IPS DF 6.9 (cell line): Measurements from ENCODE around the gene PRKAR1B.

ENCODE experiments used
- DNase-seq: peaks from one replicate; pipeline ENCODE4 v3.0.0-alpha.2; 2013; ENCODE audit warnings: low read depth, low spot score
- H3K27ac ChIP-seq: one replicate; pipeline ENCODE4 v1.5.1; 2013; ENCODE audit warnings: low read length, control low read depth
- H3K27me3 ChIP-seq: 2 replicates; pipeline ENCODE4 v1.6.1; 2013; ENCODE audit warnings: mild to moderate bottlenecking, low read length; ENCODE audit not compliant: control insufficient read depth, insufficient read depth
- H3K36me3 ChIP-seq: 2 replicates; pipeline ENCODE4 v1.6.1; 2013; ENCODE audit warnings: low read length; ENCODE audit not compliant: control insufficient read depth, insufficient read depth
- H3K4me1 ChIP-seq: 2 replicates; pipeline ENCODE4 v1.6.1; 2013; ENCODE audit warnings: low read length; ENCODE audit not compliant: control insufficient read depth, insufficient read depth
- H3K4me3 ChIP-seq: 2 replicates; pipeline ENCODE4 v1.5.1; 2013; ENCODE audit warnings: mild to moderate bottlenecking, low read length
- H3K9me3 ChIP-seq: 2 replicates; pipeline ENCODE4 v1.6.1; 2013; ENCODE audit warnings: low read length, inconsistent platforms; ENCODE audit not compliant: control insufficient read depth, insufficient read depth
- WGBS: extraction: QIAGEN DNeasy Blood & Tissue Kit; methylation state at CpG from one replicate; pipeline ENCODE4 v1.1.7; 2013; ENCODE audit warnings: mixed read lengths, missing lambda C conversion rate; ENCODE audit not compliant: insufficient read length, insufficient coverage; 5-methylcytosine and 5-hydroxymethylcytosine counted together

PRKAR1B gene

GRCh38 chr7:594920-595620 is 132.0 kb downstream of the PRKAR1B start:
- H3K4me1 ChIP-seq: no peaks in the 10 kb centered on the region
- no peak for DNase-seq
- no CpG with 5 or more reads among the region's 29 CpGs for WGBS
- no peak overlapping the region for H3K27ac ChIP-seq
- no peak overlapping the region for H3K4me3 ChIP-seq
- peaks cover 15% of the 10 kb centered on the region for H3K36me3 ChIP-seq
- H3K9me3 ChIP-seq: no peaks in the 10 kb centered on the region
- H3K27me3 ChIP-seq: no peaks in the 10 kb centered on the region

- Histone ChIP-seq H3K4me3 (no peak overlapping the region), H3K4me1 (no peaks in the 10 kb centered on the region), H3K27ac (no peak overlapping the region), H3K36me3 (peaks cover 15% of the 10 kb centered on the region), H3K9me3 (no peaks in the 10 kb centered on the region), H3K27me3 (no peaks in the 10 kb centered on the region)
- no peak for DNase-seq
- no CpG with 5 or more reads among the region's 16 CpGs for WGBS
These were observed 132.7 kb downstream of the PRKAR1B start for GRCh38 chr7:594212-594913.

GRCh38 chr7:593324-594115 is 133.6 kb downstream of the PRKAR1B start:
- WGBS: no CpG with 5 or more reads among the region's 34 CpGs

GRCh38 chr7:591856-592628 is 135.0 kb downstream of the PRKAR1B start:
- DNase-seq: no peak
- no peak overlapping the region for H3K27ac ChIP-seq
- no peaks in the 10 kb centered on the region for H3K9me3 ChIP-seq
- H3K27me3 ChIP-seq: no peaks in the 10 kb centered on the region
- no peak overlapping the region for H3K4me3 ChIP-seq
- H3K4me1 ChIP-seq: no peaks in the 10 kb centered on the region
- WGBS: no CpG with 5 or more reads among the region's 42 CpGs
- peaks cover 19% of the 10 kb centered on the region for H3K36me3 ChIP-seq

More at GRCh38 chr7:593324-594115, 133.6 kb downstream of the PRKAR1B start:
- no peaks in the 10 kb centered on the region for H3K9me3 ChIP-seq
- H3K36me3 ChIP-seq: peaks cover 18% of the 10 kb centered on the region
- no peak overlapping the region for H3K4me3 ChIP-seq
- H3K27me3 ChIP-seq: no peaks in the 10 kb centered on the region
- no peak for DNase-seq
- no peak overlapping the region for H3K27ac ChIP-seq
- H3K4me1 ChIP-seq: no peaks in the 10 kb centered on the region

GRCh38 chr7:590731-591551 is 136.1 kb downstream of the PRKAR1B start:
- Histone ChIP-seq H3K36me3 (peaks cover 14% of the 10 kb centered on the region), H3K4me3 (no peak overlapping the region), H3K4me1 (no peaks in the 10 kb centered on the region), H3K27ac (no peak overlapping the region), H3K9me3 (no peaks in the 10 kb centered on the region), H3K27me3 (no peaks in the 10 kb centered on the region)
- no CpG with 5 or more reads among the region's 45 CpGs for WGBS
- no peak for DNase-seq

- no peak for DNase-seq
- no peak overlapping the region for H3K4me3 ChIP-seq
- H3K27ac ChIP-seq: no peak overlapping the region
- H3K27me3 ChIP-seq: no peaks in the 10 kb centered on the region
- no peaks in the 10 kb centered on the region for H3K9me3 ChIP-seq
- peaks cover 7% of the 10 kb centered on the region for H3K36me3 ChIP-seq
- no peaks in the 10 kb centered on the region for H3K4me1 ChIP-seq
- no CpG with 5 or more reads among the region's 30 CpGs for WGBS
These were observed 137.1 kb downstream of the PRKAR1B start for GRCh38 chr7:589781-590575.

GRCh38 chr7:587767-588166 is 139.3 kb downstream of the PRKAR1B start:
- Histone ChIP-seq H3K4me3 (no peak overlapping the region), H3K27me3 (no peaks in the 10 kb centered on the region), H3K9me3 (no peaks in the 10 kb centered on the region), H3K27ac (no peak overlapping the region), H3K4me1 (no peaks in the 10 kb centered on the region), H3K36me3 (peaks cover 14% of the 10 kb centered on the region)
- no CpG with 5 or more reads among the region's 12 CpGs for WGBS
- no peak for DNase-seq

- H3K27me3 ChIP-seq: no peaks in the 10 kb centered on the region
These were observed 140.6 kb downstream of the PRKAR1B start for GRCh38 chr7:586494-586893.

GRCh38 chr7:585873-586272 is 141.2 kb downstream of the PRKAR1B start:
- Histone ChIP-seq H3K4me1 (no peaks in the 10 kb centered on the region), H3K9me3 (no peaks in the 10 kb centered on the region), H3K27ac (no peak overlapping the region), H3K27me3 (no peaks in the 10 kb centered on the region), H3K4me3 (no peak overlapping the region), H3K36me3 (peaks cover 17% of the 10 kb centered on the region)
- WGBS: no CpG with 5 or more reads among the region's 6 CpGs
- no peak for DNase-seq

More at GRCh38 chr7:586494-586893, 140.6 kb downstream of the PRKAR1B start:
- Histone ChIP-seq H3K9me3 (no peaks in the 10 kb centered on the region), H3K36me3 (peaks cover 17% of the 10 kb centered on the region), H3K4me1 (no peaks in the 10 kb centered on the region), H3K4me3 (no peak overlapping the region), H3K27ac (no peak overlapping the region)
- no peak for DNase-seq
- WGBS: no CpG with 5 or more reads among the region's 4 CpGs
